NCI-H2196 (cell line): Measurements from ENCODE around the gene MYH9.
"Not testable (repeated sequence)": the region's sequence is repeated elsewhere in the genome, so short reads cannot be mapped to it uniquely, and the experiment has no call there.

Experiments used
- DNase-seq: peaks from one replicate; lab custom pipeline; 2025; ENCODE audit not compliant: unreplicated experiment; lab: John Stamatoyannopoulos, UW

The MYH9 gene

GRCh38 chr22:36253523-36254490 is 134.0 kb downstream of the MYH9 start:
- DNase-seq, result no peak

DNA sequence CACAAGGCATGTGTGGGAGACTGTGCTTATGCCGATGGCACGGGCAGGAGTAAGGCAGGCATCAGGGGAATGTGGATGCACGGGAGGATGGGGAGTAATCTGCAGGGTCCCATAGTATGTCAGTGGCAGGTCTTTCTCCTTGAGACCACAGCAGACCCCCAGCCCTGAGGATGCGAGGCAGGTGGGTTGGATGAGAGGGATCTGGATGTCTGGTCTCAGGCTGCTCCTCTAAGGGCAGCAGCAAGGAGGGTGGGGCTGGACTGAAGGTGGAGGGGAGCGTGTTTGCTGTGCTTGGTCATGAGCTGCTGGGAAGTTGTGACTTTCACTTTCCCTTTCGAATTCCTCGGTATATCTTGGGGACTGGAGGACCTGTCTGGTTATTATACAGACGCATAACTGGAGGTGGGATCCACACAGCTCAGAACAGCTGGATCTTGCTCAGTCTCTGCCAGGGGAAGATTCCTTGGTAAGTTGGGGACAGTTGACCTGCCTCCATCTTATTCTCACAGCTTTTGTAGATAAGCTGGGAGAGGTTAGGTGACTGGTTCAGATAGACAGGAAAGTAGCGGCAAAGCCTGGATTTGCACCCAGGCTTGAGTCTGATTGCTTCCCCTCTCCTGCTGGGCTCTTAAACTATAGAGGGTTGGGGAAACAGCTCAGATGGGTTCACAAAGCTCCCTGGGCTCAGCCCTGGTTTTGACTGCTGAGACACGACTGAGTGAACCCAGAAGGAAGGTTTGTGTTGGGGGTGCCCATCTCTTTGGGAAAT is 134.8 kb downstream of the MYH9 start, which contains the start of gene APOL1:
TSS of gene APOL1 (plus strand) at position 380 of the 769 bp plus-strand sequence. CDS start 1,823 bp downstream, outside the sequence.
- DNase-seq, result no peak

DNA sequence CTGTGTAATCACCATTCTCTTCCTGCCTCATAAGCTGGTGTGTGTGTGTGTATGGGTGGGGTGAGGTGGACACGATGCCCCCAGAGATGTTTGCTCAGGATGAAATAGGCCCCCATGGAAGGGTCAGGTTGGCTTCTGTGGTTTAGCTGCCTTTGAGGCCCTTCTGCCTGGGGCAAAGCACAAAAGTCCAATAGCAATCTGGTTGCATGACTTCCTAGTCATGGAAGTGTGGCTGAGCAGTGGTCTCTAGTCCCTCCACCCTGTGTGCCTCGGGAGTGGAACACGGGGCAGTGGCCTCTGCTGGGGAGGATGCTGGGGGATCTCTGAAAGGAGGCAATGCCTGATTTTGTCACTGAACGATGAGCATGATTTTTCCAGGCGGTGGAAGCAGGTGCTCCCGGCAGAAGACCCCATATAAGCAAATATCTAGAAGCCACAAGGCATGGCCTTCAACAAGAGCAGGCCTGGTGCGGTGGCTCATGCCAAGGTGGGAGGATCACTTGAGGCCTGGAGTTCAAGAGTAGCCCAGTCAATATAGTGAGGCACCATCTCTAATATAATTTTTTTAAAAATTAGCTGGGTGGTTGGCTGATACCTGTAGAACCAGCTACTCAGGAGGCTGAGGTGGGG is 135.7 kb downstream of the MYH9 start:
- not testable (repeated sequence) for DNase-seq

DNA sequence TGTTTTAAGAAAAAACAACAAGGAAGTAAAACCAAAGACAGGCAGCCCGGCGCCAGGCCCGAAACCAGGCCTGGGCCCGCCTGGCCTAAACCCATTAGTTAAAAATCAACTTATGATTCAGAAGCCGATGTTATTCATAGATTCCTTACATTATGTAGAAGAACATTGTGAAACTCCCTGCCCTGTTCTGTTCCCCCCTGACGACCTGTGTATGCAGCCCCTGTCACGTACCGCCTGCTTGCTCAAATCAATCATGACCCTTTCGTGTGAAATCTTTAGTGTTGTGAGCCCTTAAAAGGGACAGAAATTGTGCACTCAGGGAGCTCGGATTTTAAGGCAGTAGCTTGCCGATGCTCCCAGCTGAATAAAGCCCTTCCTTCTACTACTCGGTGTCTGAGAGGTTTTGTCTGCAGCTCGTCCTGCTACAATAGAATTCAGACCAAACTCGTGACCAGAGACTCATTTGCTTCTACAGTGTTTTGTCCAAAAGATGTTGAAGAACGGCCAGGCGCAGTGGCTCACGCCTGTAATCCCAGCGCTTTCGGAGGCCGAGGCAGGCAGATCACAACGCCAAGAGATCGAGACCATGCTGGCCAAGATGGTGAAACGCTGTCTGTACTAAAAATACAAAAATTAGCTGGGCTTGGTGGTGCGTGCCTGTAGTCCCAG is 137.3 kb downstream of the MYH9 start:
- DNase-seq, result not testable (repeated sequence)

- DNase-seq, result no peak
Measured at GRCh38 chr22:36249160-36249559, 138.6 kb downstream of the MYH9 start.

DNA sequence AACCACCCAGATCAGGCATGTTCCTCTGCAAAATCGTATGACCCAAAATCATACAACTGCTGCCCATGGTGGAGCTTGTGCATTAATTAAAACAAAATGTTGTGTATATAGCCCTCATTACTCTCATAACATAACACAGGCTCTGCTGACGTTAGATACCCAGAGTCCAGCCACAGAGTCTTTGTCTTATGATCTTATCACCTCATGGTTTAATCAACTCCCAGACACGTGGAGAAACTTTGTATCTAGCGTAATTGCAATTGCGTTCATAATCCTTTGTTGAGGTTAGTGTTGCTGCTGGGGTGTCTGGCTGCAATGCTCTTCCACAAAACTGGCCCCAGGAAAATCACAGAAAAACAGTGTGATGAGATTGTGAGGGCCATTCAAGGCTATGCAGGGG is 139.8 kb downstream of the MYH9 start:
- DNase-seq, result no peak

DNA sequence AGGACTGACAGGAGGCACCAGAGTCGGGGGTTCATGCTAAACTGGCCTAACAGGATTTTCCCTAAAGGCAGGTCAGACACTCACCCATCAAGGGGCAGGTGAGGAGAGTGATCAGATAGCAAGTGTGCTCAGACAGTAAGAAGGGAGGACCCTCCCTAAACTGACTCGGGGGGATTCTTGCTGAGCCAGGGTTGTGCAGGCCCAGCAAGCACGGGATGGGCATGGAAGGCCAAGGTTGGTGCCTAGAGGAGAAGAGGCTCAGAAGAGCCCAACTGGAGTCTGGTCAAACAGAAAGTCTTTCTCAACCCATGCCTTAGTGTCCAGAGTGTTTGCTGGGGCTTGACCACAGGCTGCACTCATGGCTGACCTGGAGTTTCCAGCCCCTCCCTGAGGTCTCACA is 141.0 kb downstream of the MYH9 start:
- no peak for DNase-seq

- no peak for DNase-seq
Measured at GRCh38 chr22:36245805-36246356, 141.9 kb downstream of the MYH9 start.

DNA sequence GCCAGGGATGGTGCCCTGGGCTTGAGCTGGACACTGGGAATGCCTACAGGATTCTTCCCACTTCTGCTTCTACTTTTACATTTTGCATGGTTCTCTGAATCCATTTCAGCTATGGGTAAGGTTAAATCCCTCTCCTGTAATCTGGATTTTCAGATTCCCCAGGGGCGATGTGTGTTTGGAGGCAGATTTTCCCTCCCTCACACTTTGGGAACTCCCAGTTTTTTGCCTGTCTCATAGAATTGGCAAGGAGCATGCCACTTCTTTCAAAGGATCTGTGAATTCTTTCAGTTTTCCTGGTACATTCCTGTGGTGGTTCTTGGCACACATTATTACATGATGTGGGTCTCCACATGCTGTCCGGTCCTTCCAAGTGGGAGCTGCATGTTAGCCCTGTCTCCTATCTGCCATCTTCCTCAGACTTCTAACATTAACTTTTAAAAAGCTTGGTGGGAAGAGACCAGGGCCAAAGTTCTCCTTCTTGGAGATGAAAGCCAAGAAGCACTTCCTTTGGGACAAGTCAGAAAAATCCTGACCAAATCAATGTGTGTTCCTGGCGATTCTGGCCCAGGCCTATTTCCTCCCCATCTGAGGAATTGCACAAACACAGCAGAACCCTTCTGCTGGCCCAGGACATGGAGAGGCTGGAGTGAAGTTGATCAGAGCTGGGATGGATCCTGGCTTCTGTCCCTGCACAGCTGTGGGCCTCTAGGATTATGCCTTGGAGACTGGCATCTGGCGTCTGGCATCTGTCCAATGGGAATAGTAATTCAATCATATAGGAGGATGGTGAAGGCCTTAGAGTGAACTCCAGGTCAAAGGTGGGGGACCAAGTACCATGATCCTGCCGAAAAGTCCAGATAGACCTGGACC is 143.0 kb downstream of the MYH9 start:
- DNase-seq, result no peak

GRCh38 chr22:36243986-36244385 is 143.8 kb downstream of the MYH9 start:
- DNase-seq, result no peak

DNA sequence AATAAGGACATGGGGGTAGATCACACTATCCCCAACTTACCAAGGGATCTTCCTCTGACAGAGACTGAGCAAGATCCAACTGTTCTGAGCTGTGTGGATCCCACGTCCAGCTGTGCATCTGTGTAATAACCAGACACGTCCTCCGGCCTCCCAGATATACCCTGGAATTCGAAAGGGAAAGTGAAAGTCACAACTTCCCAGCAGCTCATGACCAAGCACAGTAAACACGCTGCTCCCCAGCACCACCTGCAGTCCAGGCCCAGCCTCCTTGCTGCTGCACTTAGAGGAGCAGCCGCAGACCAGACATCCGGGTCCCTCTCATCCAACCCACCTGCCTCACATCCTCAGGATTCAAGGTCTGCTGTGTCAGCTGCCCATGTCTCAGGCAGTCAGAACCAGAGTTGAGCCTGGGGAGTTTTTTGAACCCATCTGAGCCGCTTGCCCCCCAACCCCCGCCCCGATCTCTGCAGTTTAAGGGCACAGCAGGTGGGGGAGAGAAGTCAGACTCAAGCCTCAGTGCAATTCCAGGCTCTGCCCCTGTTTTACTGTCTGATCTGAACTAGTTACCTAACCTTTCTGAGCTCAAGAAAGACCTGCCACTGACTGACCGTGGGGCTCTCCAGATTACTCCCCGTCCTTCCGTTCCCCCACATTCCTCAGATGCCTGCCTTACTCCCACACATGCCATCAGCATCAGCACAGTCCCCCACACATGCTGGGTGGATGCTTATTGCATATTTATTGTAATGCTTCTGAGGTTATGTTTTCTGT is 148.2 kb downstream of the MYH9 start, which contains the start of gene APOL2:
TSS of gene APOL2 (minus strand) at position 127 of the 771 bp plus-strand sequence. CDS start 6,365 bp downstream, outside the sequence.
- peak; percentile 73 for DNase-seq

- DNase-seq, result no peak
Measured at GRCh38 chr22:36239150-36239400, 148.7 kb downstream of the MYH9 start.

DNA sequence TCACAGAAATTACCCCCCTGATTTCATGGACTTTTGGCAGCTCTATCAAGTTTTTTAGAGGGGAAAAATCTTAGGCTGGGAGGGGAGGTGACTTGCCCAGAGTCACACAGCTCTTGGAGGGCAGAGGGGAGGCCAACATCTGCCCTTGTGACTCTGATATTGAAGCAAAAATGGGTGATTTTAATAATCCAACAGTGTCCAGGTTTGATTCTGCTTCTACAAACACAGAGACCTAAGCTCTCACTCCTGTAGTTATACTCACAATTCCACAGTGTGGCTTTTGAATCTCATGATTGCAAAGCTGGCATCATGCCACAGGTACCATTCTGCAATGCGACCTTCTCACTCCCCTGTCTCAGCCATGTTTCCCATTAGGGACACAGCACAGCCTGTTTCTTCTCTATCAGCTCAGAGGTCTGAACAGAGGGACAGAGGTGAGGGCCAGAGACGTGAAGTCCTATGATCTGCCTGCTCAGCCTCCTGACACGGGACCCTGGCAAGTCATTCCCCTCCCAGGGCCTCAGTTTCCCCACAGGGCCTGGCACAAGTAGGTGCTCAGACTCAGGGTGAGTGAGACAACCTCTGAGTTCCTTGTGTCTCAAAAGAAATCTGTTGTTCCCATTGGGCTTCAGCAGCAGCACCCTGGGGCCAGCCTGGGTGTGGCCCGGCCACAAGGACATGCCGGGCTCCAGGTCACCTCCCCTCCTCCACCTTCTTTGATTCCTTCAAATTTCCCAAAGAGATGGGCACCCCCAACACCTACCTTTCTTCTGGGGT is 149.2 kb downstream of the MYH9 start:
- no peak for DNase-seq

DNA sequence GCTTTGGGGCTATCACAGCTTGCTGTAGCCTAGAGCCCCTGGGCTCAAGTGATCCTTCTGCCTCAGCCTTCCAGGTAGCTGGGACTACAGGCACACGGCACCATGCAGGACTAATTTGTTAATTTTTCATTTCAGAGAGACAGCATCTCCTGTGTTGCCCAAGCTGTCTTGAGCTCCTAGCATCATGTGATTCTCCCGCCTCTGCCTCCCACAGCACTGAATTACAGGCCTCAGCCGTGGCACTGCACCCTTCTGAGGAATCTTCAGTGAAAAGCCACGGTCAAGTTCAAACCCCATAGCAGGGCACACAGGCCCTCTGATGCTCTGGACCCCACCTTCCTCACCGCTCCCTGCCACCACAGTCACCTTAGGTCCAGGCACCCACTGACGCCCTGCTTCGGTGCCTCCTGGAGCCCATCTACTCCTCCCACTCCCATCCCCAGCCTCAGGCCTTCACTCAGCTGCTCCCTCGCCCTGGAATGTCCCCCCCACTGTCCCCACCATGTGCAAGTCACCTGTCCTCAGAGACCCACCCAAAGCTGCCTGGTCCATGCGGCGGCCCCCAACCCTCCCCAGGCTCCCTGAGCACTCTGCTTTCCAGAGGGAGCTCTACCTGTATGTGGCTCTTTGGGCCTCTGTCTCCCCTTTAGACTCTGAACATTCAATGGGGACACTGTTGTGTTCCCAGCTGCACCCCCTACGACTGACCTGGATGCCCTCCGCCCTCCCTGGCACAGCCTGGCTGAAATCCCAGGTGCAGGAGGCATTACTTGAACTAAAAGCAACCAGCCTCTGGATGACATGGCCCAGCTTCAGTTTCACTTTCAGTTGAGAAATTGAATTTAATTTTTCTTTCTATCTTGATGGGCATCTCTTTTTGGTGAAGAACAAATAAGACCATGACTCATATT is 150.1 kb downstream of the MYH9 start:
- no peak for DNase-seq

- no peak for DNase-seq
Measured at GRCh38 chr22:36236388-36237319, 151.1 kb downstream of the MYH9 start.

- DNase-seq, result no peak
Measured at GRCh38 chr22:36235585-36235984, 152.2 kb downstream of the MYH9 start.
